GM21360 (cell line): Measurements from ENCODE around the gene AGMO.
A peak's percentile ranks its signal among the peaks of the same experiment; 100 is the strongest.
"Not testable (repeated sequence)": the region's sequence is repeated elsewhere in the genome, so short reads cannot be mapped to it uniquely, and the experiment has no call there.

Experiments used
- ATAC-seq: cut with Tn5 transposase; IDR thresholded peaks from one replicate; pipeline ENCODE4 v1.9.1; 2021; ENCODE audit warnings: mild to moderate bottlenecking, moderate library complexity; ENCODE audit not compliant: unreplicated experiment

The AGMO gene

DNA sequence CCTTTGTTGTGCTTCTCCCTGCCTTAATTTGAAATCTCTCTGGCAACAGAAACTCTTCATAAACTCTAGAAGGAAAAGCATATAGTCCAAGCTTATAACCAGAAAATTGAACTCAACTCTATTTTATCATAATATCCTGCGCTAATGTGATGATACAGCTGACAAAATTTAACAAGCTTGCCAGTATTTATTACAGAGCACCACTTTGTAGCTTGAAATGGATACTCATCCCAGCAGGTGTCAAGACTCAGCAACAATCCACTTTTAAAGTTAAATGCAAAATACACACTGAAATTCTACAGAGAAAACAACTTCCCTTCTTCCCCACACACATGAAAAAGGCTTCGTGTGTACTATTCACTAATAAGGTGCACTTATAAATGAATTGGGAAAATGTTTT lies 228.9 kb downstream of the AGMO start:
- ATAC-seq = no peak

GRCh38 chr7:15330943-15331342 lies 230.9 kb downstream of the AGMO start:
- ATAC-seq = no peak

DNA sequence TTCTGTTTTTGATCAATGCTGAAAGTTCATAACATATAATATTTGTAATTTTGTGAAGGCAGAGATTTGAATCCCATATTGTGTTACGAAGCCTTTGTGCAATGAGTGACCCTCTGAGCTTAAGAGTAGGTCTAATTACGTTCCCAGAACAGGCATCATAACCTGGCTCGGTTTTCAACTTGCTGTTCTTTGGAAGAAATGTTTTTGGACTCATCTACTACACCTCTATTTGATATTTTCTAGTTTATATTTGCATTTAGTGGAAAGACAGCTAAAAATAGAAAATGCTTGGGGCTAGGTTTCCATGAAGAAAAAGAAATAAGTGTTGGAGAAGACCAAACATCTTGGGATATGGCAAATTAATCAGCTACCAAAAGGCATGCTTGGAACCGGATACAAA lies 234.8 kb downstream of the AGMO start:
- no peak for ATAC-seq

GRCh38 chr7:15326044-15326644 lies 235.7 kb downstream of the AGMO start:
- no peak for ATAC-seq

DNA sequence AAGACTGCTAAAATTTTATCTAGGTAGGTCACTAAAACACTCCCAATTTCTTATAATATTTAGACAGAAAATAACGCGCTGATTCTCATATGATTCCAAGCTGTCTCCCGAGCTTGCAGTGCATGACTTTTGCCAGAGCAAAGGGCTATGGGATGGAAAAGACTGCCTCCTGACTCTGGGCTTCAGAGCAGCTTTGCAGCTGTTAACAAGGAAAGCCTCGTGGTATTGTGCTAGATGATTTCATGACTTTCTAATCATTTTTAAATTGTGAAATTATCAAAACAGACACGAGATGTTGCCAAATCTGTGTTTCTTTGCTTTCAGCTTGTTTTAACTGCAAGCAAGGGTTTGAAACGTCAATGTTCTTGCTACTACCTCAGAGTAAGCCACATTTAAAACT lies 238.3 kb downstream of the AGMO start:
- ATAC-seq = no peak

DNA sequence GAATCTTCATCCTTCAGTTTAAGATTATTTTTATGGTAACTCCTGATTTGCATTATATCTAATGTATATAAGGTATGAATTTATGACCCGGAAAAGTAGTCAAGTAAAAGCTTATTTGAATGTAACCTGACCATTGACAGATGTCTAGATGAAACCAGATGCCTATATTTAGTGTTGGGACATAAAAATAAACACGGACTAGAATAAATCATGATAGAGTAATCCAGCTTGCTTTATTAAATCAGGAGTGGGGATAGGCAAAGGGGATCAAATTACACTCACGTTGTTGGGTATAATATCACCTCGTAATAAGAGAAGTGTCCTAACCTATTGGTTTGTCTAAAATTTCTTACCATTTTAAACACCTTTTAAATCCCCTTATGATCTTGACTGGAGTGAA lies 244.6 kb downstream of the AGMO start:
- ATAC-seq = no peak

- no peak for ATAC-seq
These were observed 246.1 kb downstream of the AGMO start for GRCh38 chr7:15315678-15316077.

DNA sequence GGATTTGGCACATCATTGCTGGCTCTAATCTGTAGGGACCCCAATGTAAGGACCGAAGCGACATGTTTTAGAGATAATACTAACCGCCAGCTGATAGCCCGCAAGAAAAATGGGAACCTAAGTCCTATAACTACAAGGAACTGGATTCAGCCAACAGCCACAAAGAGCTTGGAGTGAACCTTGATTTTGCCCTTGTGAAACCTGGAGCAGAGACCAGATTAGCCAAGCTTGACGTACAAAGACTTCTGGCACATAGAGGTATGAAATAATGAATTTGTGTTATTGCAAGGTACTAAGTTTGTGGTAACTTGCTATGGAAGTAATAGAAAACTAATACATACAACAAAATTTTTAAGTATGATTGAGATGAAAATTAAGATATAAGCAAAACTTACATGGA lies 246.9 kb downstream of the AGMO start:
- ATAC-seq = no peak

DNA sequence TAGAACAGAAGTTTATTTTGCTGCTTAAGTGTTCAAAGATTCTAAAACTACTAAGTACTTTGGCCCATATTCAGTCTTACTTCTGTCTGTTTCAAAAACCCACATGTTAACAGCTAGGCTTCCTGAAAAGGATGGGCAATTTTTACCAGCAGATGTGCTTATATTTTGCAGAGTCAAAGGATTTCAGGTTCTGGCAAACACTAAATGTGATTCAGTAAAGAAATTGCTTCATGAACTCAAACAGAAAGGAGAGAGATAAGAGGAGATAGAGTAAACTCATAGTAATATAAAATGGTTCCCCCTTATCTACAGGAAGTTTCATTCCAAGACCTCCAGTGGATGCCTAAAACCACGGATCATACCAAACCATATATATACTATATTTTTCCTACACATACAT lies 248.5 kb downstream of the AGMO start:
- no peak for ATAC-seq

GRCh38 chr7:15309872-15310271 lies 251.9 kb downstream of the AGMO start:
- ATAC-seq = no peak

GRCh38 chr7:15308821-15309220 lies 253.0 kb downstream of the AGMO start:
- no peak for ATAC-seq

- no peak for ATAC-seq
These were observed 255.5 kb downstream of the AGMO start for GRCh38 chr7:15306296-15306695.

DNA sequence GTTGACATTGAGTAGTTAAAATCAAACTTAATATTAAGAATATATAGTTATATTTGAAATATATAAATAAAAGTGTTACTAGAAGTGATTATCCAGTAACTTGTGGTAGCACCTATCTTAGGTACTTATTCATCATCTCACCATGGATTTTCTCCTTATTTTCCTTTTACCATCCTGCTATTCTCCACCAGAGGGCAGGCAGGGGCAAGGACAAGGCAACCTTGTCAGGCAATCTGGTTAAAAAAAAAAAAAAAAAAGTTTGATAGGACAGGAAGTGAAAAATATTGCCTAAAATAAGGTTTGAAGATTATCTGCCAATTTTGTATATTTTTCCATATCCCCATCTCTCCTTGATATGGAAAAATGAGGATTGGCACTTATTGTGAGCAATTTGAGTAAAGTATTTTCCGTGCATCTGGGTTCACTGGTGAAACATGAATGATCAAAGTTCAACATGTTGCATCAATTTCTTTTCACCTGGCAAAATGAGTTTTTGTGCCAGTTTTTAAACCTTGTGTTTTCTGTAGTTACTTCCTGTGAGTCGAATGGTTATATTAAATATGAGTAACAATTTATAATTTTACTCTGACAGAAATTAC lies 256.7 kb downstream of the AGMO start:
- peak; percentile 67 for ATAC-seq

GRCh38 chr7:15303357-15303756 lies 258.5 kb downstream of the AGMO start:
- no peak for ATAC-seq

- not testable (repeated sequence) for ATAC-seq
These were observed 260.8 kb downstream of the AGMO start for GRCh38 chr7:15300986-15301385.

- no peak for ATAC-seq
These were observed 269.7 kb downstream of the AGMO start for GRCh38 chr7:15292138-15292537.

DNA sequence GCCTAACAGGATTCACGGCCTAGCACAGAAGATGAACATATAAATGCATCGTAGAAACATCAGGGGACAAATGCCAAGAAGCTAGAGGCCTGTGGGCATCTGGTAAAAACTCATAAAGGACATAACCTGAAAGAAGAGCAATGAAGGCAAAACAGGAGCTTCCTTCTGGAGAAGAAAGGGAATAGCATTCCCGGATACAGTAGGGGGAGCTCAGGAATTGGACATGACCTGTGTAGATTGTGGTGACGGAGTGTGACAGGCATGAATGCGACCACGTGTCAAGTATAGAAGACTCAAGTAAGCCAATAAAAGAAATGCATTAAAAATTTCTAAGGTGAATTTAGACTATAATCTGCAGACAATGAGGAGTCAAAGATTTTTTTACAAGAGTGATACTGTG lies 270.1 kb downstream of the AGMO start:
- no peak for ATAC-seq

GRCh38 chr7:15288741-15289140 lies 273.1 kb downstream of the AGMO start:
- no peak for ATAC-seq

DNA sequence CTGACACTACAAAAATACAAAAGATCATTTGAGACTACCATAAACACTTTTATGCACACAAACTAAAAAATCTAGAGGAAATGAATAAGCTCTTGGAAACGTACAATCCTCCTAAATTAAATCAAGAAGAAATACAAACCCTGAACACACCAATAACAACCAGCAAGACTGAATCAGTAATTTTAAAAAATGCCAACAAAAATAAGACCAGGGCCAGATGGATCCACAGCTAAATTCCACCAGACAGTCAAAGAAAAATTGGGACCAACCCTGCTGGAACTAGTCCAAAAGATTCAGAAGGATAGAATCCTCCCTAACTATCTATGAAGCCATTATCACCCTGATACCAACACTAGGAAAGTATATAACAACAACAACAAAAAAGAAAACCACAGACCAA lies 277.4 kb downstream of the AGMO start:
- no peak for ATAC-seq

GRCh38 chr7:15280078-15280733 lies 281.6 kb downstream of the AGMO start:
- no peak for ATAC-seq

- ATAC-seq = no peak
These were observed 282.2 kb downstream of the AGMO start for GRCh38 chr7:15279640-15280039.

GRCh38 chr7:15257689-15258088 lies 304.1 kb downstream of the AGMO start:
- ATAC-seq = no peak

GRCh38 chr7:15252181-15252580 lies 309.6 kb downstream of the AGMO start:
- no peak for ATAC-seq
